Colonic mucosa (tissue), 4 donors: ENCODE data around the gene FGGY. TPM values are rescaled to one million over a fixed set of nuclear protein-coding genes. Genes with fewer than 3 reads are reported as not detected.

Source experiments
- DNase-seq: peaks from one replicate; pipeline ENCODE4 v3.0.0-alpha.2; 2020
- H3K27ac ChIP-seq: fragments of 200-600 bp; one replicate; pipeline ENCODE4 v1.8.0; 2021
- H3K27me3 ChIP-seq: fragments of 200-600 bp; one replicate; pipeline ENCODE4 v1.8.0; 2021
- H3K36me3 ChIP-seq: fragments of 200-600 bp; one replicate; pipeline ENCODE4 v1.8.0; 2021
- H3K4me1 ChIP-seq: fragments of 200-600 bp; one replicate; pipeline ENCODE4 v1.8.0; 2021; ENCODE audit warnings: mild to moderate bottlenecking
- H3K4me3 ChIP-seq: fragments of 200-600 bp; one replicate; pipeline ENCODE4 v1.8.0; 2021
- H3K9ac ChIP-seq, 2 donors: one replicate each; pipeline ENCODE4 v1.7.0; 2013; ENCODE audit warnings: control low read depth in 2 of 2, low read depth in 2 of 2, low read length in 2 of 2
- H3K9me3 ChIP-seq: fragments of 200-600 bp; one replicate; pipeline ENCODE4 v1.8.0; 2021
- intact Hi-C: fragments of 100-400 bp; cut with DNase I; formaldehyde crosslinking; loops from one replicate; pipeline ENCODE4 v1.14.1; 2022
- total RNA-seq, 2 donors: library from RNA; stranded (reverse); fragmentation: NEBNext Ultra II Directional in 1 of 2; extraction: Animal tissue kit (Norgen Biotek cat#: 25700) in 1 of 2; gene quantifications; one replicate each; pipeline ENCODE4 v1.2.1, GENCODE V29; 2021
- TF ChIP-seq, protein P1 (sequence below): fragments of 200-600 bp; IDR thresholded peaks from one replicate; pipeline ENCODE4 v1.8.0; 2022; ENCODE audit warnings: antibody characterized with exemption, mild to moderate bottlenecking
- donor health status: healthy.
- donor health status: DM: no; HTN: no; CAD: no.
- donor health status: DM: no; HTN: no; CAD: no.

FGGY gene
- total RNA-seq, 2 donors from 2014 or later, result 12.5 to 19.5 TPM

DNA sequence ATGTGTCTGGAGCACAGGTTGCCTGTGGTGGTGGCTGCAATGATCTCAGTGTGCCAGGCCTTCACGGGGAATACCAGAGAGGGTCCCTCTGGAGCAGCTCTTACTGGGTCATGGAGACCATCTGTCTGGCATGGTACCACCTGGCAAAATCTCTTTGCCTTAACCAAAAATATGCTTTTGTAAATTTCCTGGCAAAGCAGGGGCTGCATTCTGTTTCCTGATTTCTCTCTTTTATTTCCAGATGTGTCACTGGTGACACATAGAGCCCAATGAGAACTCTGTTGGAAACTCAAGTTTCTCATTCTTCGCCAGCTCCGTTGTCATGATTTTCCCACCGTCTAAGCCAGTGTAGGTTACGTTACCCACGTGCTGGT lies 136.5 kb downstream of the FGGY start:
- TF ChIP-seq, protein P1, sequence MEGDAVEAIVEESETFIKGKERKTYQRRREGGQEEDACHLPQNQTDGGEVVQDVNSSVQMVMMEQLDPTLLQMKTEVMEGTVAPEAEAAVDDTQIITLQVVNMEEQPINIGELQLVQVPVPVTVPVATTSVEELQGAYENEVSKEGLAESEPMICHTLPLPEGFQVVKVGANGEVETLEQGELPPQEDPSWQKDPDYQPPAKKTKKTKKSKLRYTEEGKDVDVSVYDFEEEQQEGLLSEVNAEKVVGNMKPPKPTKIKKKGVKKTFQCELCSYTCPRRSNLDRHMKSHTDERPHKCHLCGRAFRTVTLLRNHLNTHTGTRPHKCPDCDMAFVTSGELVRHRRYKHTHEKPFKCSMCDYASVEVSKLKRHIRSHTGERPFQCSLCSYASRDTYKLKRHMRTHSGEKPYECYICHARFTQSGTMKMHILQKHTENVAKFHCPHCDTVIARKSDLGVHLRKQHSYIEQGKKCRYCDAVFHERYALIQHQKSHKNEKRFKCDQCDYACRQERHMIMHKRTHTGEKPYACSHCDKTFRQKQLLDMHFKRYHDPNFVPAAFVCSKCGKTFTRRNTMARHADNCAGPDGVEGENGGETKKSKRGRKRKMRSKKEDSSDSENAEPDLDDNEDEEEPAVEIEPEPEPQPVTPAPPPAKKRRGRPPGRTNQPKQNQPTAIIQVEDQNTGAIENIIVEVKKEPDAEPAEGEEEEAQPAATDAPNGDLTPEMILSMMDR, result no peak
- Histone ChIP-seq H3K27ac (no peak overlapping the region), H3K4me1 (peaks cover 5% of the 10 kb centered on the region), H3K9ac (no peak overlapping the region), H3K4me3 (no peak overlapping the region), H3K9me3 (no peaks in the 10 kb centered on the region), H3K27me3 (no peaks in the 10 kb centered on the region), H3K36me3 (no peaks in the 10 kb centered on the region)
- DNase-seq, result no peak
- intact Hi-C loops, result no loop called here

DNA sequence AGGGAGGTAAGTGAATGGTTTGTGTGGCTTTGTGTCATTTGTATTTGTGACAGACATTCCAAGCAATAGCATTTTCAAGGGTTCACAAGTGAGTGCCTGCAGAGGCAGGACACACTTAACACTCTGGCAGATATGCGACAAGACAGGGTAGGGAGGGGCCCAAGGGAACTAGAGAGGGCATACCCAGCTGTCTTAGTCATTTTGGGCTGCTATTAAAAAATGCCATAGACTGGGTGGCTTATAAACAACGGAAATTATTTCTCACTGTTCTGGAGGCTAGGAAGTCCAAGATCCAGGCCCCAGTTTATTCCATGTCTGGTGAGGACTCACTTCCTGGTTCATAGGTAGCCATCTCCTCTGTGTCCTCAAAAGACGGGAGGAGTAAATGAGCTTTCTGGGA lies 137.4 kb downstream of the FGGY start:
- peaks cover 5% of the 10 kb centered on the region for H3K4me1 ChIP-seq
- no peaks in the 10 kb centered on the region for H3K36me3 ChIP-seq
- intact Hi-C loops, result no loop called here
- H3K4me3 ChIP-seq, result no peak overlapping the region
- H3K27ac ChIP-seq, result no peak overlapping the region
- DNase-seq, result no peak
- no peaks in the 10 kb centered on the region for H3K9me3 ChIP-seq
- no peak overlapping the region for H3K9ac ChIP-seq
- TF ChIP-seq, protein P1, result no peak
- no peaks in the 10 kb centered on the region for H3K27me3 ChIP-seq

DNA sequence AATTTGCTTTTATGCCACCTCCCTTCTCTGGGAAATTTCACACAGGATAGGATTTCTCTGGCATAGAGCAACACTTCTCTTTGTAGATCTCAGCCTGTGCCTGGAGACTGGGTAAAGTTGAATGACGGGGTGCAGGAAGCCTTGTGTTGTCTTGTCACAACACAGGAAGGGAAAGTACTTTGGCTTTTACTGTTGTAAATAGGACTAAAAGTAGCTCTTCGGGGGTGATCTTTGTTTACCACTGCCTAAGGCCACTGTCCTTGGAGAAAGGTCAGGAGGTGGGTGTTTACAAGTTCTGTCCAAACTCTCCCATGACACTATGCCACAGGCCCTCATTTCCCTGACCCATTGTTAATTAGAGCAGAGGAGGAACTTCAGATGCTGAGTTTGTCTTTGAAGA lies 139.7 kb downstream of the FGGY start:
- Histone ChIP-seq H3K27me3 (no peaks in the 10 kb centered on the region), H3K9ac (no peak overlapping the region), H3K27ac (no peak overlapping the region), H3K9me3 (no peaks in the 10 kb centered on the region), H3K4me3 (no peak overlapping the region), H3K36me3 (no peaks in the 10 kb centered on the region), H3K4me1 (no peaks in the 10 kb centered on the region)
- TF ChIP-seq, protein P1, result no peak
- DNase-seq, result no peak
- intact Hi-C loops, result no loop called here

DNA sequence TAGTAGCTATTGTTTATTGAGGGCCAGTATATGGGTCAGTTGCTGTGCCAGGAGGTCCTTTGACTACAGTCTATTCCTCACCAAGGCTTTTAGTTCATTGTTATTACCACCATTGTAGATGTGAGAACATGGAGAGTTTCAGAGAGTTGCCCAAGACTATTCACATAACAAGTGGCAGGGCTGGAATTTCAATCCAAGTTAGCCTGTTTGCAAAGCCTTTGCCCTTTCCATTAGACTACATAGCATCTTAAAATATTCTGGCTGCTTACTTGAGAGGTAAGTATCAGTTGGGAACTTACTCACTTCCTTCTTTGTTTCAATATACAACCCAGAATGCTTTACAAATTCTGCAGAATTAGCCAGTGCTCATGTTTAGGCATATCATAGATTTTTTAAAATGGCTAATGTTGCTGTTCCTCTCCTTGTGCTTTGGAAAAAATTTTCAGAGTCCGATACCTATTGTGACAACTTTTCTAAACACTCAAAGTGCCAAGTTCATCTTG lies 141.2 kb downstream of the FGGY start:
- TF ChIP-seq, protein P1, result no peak
- Histone ChIP-seq H3K4me3 (no peak overlapping the region), H3K9me3 (no peaks in the 10 kb centered on the region), H3K4me1 (no peaks in the 10 kb centered on the region), H3K27ac (no peak overlapping the region), H3K9ac (no peak overlapping the region), H3K36me3 (no peaks in the 10 kb centered on the region), H3K27me3 (no peaks in the 10 kb centered on the region)
- no peak for DNase-seq
- intact Hi-C loops, result no loop called here

DNA sequence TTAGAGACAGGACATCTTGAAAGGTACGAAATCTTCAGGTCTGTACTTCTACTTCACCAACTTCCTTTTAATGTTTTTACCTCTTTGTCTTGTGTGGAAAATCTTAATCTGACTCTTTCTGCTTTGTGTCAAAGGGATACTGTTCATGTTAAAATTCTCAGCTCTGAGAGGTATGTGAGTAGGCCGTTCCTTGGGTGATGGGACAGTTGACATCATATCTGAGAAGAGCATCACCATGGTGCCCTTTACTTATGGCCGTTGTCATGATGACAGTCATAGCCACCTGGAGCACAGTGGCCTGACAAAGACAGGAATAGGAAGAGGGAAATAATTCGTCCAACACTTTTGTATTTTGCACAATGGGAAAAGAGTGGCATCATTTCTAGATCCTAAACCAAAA lies 145.6 kb downstream of the FGGY start:
- DNase-seq, result no peak
- no peaks in the 10 kb centered on the region for H3K27me3 ChIP-seq
- no peaks in the 10 kb centered on the region for H3K36me3 ChIP-seq
- intact Hi-C loops, result no loop called here
- no peak overlapping the region for H3K27ac ChIP-seq
- H3K4me3 ChIP-seq, result no peak overlapping the region
- H3K9ac ChIP-seq, result no peak overlapping the region
- no peaks in the 10 kb centered on the region for H3K9me3 ChIP-seq
- TF ChIP-seq, protein P1, result no peak
- H3K4me1 ChIP-seq, result no peaks in the 10 kb centered on the region

DNA sequence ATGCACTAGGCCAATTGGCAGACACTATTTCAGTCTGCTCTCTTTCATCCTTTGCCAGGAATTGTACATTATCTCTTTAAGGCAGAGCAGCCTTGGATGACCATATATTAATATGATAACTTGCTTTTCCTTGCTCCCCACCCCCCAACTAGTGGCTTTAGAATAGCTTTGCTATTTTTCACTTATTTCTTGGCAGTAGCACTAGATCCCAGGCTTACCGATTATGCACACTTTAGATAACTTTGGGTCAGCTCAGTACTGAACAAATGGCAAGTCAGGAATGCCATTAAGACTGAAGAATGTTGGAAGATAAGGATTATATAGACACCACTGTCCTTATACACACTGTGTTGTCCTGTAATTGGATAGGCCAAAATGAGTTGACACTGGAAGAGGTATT lies 146.4 kb downstream of the FGGY start:
- intact Hi-C loops, result no loop called here
- Histone ChIP-seq H3K9me3 (no peaks in the 10 kb centered on the region), H3K36me3 (no peaks in the 10 kb centered on the region), H3K27me3 (no peaks in the 10 kb centered on the region), H3K4me3 (no peak overlapping the region), H3K9ac (no peak overlapping the region), H3K4me1 (no peaks in the 10 kb centered on the region), H3K27ac (no peak overlapping the region)
- DNase-seq, result no peak
- TF ChIP-seq, protein P1, result no peak
